Ishikawa (cell line): Measurements from ENCODE around the gene HOATZ.

Source experiments
- CREB1 ChIP-seq: IDR thresholded peaks from 2 replicates; pipeline ENCODE4 v1.6.1; 2012; ENCODE audit warnings: low read depth
- EP300 ChIP-seq: IDR thresholded peaks from 2 replicates; pipeline ENCODE4 v1.6.1; 2012; ENCODE audit warnings: borderline replicate concordance
- MAX ChIP-seq: IDR thresholded peaks from 2 replicates; pipeline ENCODE4 v1.6.1; 2012
- RAD21 ChIP-seq: IDR thresholded peaks from 2 replicates; pipeline ENCODE4 v1.6.1; 2012; ENCODE audit warnings: low read depth
- TAF1 ChIP-seq: IDR thresholded peaks from 2 replicates; pipeline ENCODE4 v1.6.1; 2012; ENCODE audit warnings: low read depth, mild to moderate bottlenecking
- YY1 ChIP-seq: IDR thresholded peaks from 2 replicates; pipeline ENCODE4 v1.6.1; 2012; ENCODE audit warnings: low read depth
- TF ChIP-seq, protein P1 (sequence below): IDR thresholded peaks from 2 replicates; pipeline ENCODE4 v1.6.1; 2012

DNA sequence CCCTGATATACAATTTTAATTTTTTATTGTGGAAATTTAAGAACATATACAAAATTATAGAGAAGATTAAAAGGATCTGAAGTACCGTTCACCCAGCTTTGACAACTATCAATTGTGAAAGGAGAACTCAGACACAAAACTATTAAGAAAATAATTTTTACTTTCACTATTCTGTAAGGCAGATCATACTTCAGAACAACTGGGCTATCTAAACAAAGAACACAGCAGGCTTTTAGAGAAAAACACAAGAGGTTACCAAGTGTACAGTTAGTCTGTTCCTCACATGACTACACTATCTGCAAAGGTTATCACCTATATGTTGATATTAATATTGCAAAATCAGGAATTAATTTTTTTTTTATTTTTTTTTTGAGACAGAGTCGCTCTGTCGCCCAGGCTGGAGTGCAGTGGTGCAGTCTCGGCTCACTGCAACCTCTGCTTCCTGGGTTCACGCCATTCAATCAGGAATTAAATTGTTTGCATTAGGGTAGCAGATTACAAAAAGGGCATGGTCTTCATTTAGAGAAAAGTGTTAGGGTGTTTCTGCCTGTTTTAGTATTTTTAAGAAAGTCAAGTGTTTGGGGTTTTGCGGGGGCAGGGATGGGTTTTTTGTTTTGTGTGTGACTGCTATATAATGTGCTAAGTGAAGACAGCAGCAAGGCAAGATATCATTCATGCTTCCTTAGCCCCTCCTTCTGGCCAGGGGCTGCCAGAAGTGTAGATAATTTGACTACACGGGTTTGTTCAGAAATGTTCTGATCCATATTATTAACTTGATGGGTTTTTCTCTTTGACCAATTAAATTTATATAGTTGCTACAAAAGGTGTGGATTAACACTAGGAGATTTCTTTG, 60.0 kb downstream of the HOATZ start:
- TF ChIP-seq TAF1 (no peak), EP300 (no peak), MAX (no peak), YY1 (no peak), CREB1 (no peak), RAD21 (no peak)
- TF ChIP-seq, protein P1, sequence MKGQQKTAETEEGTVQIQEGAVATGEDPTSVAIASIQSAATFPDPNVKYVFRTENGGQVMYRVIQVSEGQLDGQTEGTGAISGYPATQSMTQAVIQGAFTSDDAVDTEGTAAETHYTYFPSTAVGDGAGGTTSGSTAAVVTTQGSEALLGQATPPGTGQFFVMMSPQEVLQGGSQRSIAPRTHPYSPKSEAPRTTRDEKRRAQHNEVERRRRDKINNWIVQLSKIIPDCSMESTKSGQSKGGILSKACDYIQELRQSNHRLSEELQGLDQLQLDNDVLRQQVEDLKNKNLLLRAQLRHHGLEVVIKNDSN = no peak
